ENCODE data around the gene CLCN3. TPM values are rescaled to one million over a fixed set of nuclear protein-coding genes. Genes with fewer than 3 reads are reported as not detected.
A peak's percentile ranks its signal among the peaks of the same experiment; 100 is the strongest.

CLCN3 gene
- total and polyA plus RNA-seq, 4 donors: 66.6 to 147 (median 105) TPM

- no peaks in the 10 kb centered on the region for H3K4me1 ChIP-seq (ENCODE audit: control insufficient read depth, insufficient read depth, low read length)
- H3K4me3 ChIP-seq (ENCODE audit: low read depth, low read length): no peak overlapping the region
- no peaks in the 10 kb centered on the region for H3K9me3 ChIP-seq (ENCODE audit: control insufficient read depth, insufficient read depth, low read length)
- no peaks in the 10 kb centered on the region for H3K27me3 ChIP-seq (ENCODE audit: control insufficient read depth, insufficient read depth, low read length)
- WGBS (ENCODE audit: insufficient coverage): 89% methylated on average over 4 of the region's 6 CpGs
- H3K36me3 ChIP-seq (ENCODE audit: control insufficient read depth, insufficient read depth, low read length): no peaks in the 10 kb centered on the region
- H3K27ac ChIP-seq (ENCODE audit: low read depth, low read length): no peak overlapping the region
- DNase-seq (ENCODE audit: low read depth in 4 of 6, low spot score in 6 of 6): no peak
These were observed 6.2 kb downstream of the CLCN3 start for GRCh38 chr4:169626331-169627282.

GRCh38 chr4:169627307-169627706 lies 6.9 kb downstream of the CLCN3 start:
- H3K4me1 ChIP-seq (ENCODE audit: control insufficient read depth, insufficient read depth, low read length): no peaks in the 10 kb centered on the region
- no peak overlapping the region for H3K27ac ChIP-seq (ENCODE audit: low read depth, low read length)
- no peaks in the 10 kb centered on the region for H3K36me3 ChIP-seq (ENCODE audit: control insufficient read depth, insufficient read depth, low read length)
- H3K27me3 ChIP-seq (ENCODE audit: control insufficient read depth, insufficient read depth, low read length): no peaks in the 10 kb centered on the region
- H3K4me3 ChIP-seq (ENCODE audit: low read depth, low read length): no peak overlapping the region
- no peak for DNase-seq (ENCODE audit: low read depth in 4 of 6, low spot score in 6 of 6)
- WGBS (ENCODE audit: insufficient coverage): no CpG with 5 or more reads among the region's 1 CpG
- no peaks in the 10 kb centered on the region for H3K9me3 ChIP-seq (ENCODE audit: control insufficient read depth, insufficient read depth, low read length)

- Histone ChIP-seq H3K36me3 (ENCODE audit: control insufficient read depth, insufficient read depth, low read length) (no peaks in the 10 kb centered on the region), H3K9me3 (ENCODE audit: control insufficient read depth, insufficient read depth, low read length) (no peaks in the 10 kb centered on the region), H3K4me3 (ENCODE audit: low read depth, low read length) (no peak overlapping the region), H3K4me1 (ENCODE audit: control insufficient read depth, insufficient read depth, low read length) (no peaks in the 10 kb centered on the region), H3K27me3 (ENCODE audit: control insufficient read depth, insufficient read depth, low read length) (no peaks in the 10 kb centered on the region), H3K27ac (ENCODE audit: low read depth, low read length) (no peak overlapping the region)
- no CpG with 5 or more reads among the region's 2 CpGs for WGBS (ENCODE audit: insufficient coverage)
- no peak for DNase-seq (ENCODE audit: low read depth in 4 of 6, low spot score in 6 of 6)
These were observed 8.2 kb downstream of the CLCN3 start for GRCh38 chr4:169628579-169628978.

GRCh38 chr4:169630069-169630468 lies 9.7 kb downstream of the CLCN3 start:
- H3K27ac ChIP-seq (ENCODE audit: low read depth, low read length): no peak overlapping the region
- no peaks in the 10 kb centered on the region for H3K4me1 ChIP-seq (ENCODE audit: control insufficient read depth, insufficient read depth, low read length)
- no peaks in the 10 kb centered on the region for H3K9me3 ChIP-seq (ENCODE audit: control insufficient read depth, insufficient read depth, low read length)
- H3K27me3 ChIP-seq (ENCODE audit: control insufficient read depth, insufficient read depth, low read length): no peaks in the 10 kb centered on the region
- no peak for DNase-seq (ENCODE audit: low read depth in 4 of 6, low spot score in 6 of 6)
- no CpG with 5 or more reads among the region's 3 CpGs for WGBS (ENCODE audit: insufficient coverage)
- H3K4me3 ChIP-seq (ENCODE audit: low read depth, low read length): no peak overlapping the region
- no peaks in the 10 kb centered on the region for H3K36me3 ChIP-seq (ENCODE audit: control insufficient read depth, insufficient read depth, low read length)

- 100% methylated on average over 1 of the region's 11 CpGs for whole genome bisulfite sequencing (ENCODE audit: insufficient coverage)
- DNase-seq (ENCODE audit: low read depth in 4 of 6, low spot score in 6 of 6): no peak
- no peak overlapping the region for H3K4me3 ChIP-seq (ENCODE audit: low read depth, low read length)
- H3K36me3 ChIP-seq (ENCODE audit: control insufficient read depth, insufficient read depth, low read length): no peaks in the 10 kb centered on the region
- H3K27me3 ChIP-seq (ENCODE audit: control insufficient read depth, insufficient read depth, low read length): no peaks in the 10 kb centered on the region
- H3K9me3 ChIP-seq (ENCODE audit: control insufficient read depth, insufficient read depth, low read length): no peaks in the 10 kb centered on the region
- no peaks in the 10 kb centered on the region for H3K4me1 ChIP-seq (ENCODE audit: control insufficient read depth, insufficient read depth, low read length)
- no peak overlapping the region for H3K27ac ChIP-seq (ENCODE audit: low read depth, low read length)
These were observed 12.5 kb downstream of the CLCN3 start for GRCh38 chr4:169632896-169633295.

- Histone ChIP-seq H3K36me3 (ENCODE audit: control insufficient read depth, insufficient read depth, low read length) (peaks cover 3% of the 10 kb centered on the region), H3K27ac (ENCODE audit: low read depth, low read length) (no peak overlapping the region), H3K27me3 (ENCODE audit: control insufficient read depth, insufficient read depth, low read length) (no peaks in the 10 kb centered on the region), H3K4me3 (ENCODE audit: low read depth, low read length) (no peak overlapping the region), H3K4me1 (ENCODE audit: control insufficient read depth, insufficient read depth, low read length) (no peaks in the 10 kb centered on the region), H3K9me3 (ENCODE audit: control insufficient read depth, insufficient read depth, low read length) (no peaks in the 10 kb centered on the region)
- no peak for DNase-seq (ENCODE audit: low read depth in 4 of 6, low spot score in 6 of 6)
- WGBS (ENCODE audit: insufficient coverage): no CpG with 5 or more reads among the region's 1 CpG
These were observed 14.6 kb downstream of the CLCN3 start for GRCh38 chr4:169634975-169635374.

- H3K4me3 ChIP-seq (ENCODE audit: low read depth, low read length): no peak overlapping the region
- peak in 1 of 6 donors; percentile 26 for DNase-seq (ENCODE audit: low read depth in 4 of 6, low spot score in 6 of 6)
- no peak overlapping the region for H3K27ac ChIP-seq (ENCODE audit: low read depth, low read length)
- no peaks in the 10 kb centered on the region for H3K4me1 ChIP-seq (ENCODE audit: control insufficient read depth, insufficient read depth, low read length)
- H3K27me3 ChIP-seq (ENCODE audit: control insufficient read depth, insufficient read depth, low read length): no peaks in the 10 kb centered on the region
- H3K9me3 ChIP-seq (ENCODE audit: control insufficient read depth, insufficient read depth, low read length): no peaks in the 10 kb centered on the region
- H3K36me3 ChIP-seq (ENCODE audit: control insufficient read depth, insufficient read depth, low read length): peaks cover 3% of the 10 kb centered on the region
These were observed 20.0 kb downstream of the CLCN3 start for GRCh38 chr4:169640261-169640870.

- Histone ChIP-seq H3K9me3 (ENCODE audit: control insufficient read depth, insufficient read depth, low read length) (no peaks in the 10 kb centered on the region), H3K27ac (ENCODE audit: low read depth, low read length) (no peak overlapping the region), H3K4me3 (ENCODE audit: low read depth, low read length) (no peak overlapping the region), H3K27me3 (ENCODE audit: control insufficient read depth, insufficient read depth, low read length) (no peaks in the 10 kb centered on the region), H3K4me1 (ENCODE audit: control insufficient read depth, insufficient read depth, low read length) (peaks cover 3% of the 10 kb centered on the region), H3K36me3 (ENCODE audit: control insufficient read depth, insufficient read depth, low read length) (peaks cover 4% of the 10 kb centered on the region)
- WGBS (ENCODE audit: insufficient coverage): 98% methylated on average over 5 of the region's 7 CpGs
- no peak for DNase-seq (ENCODE audit: low read depth in 4 of 6, low spot score in 6 of 6)
These were observed 24.4 kb downstream of the CLCN3 start for GRCh38 chr4:169644802-169645201.

- Histone ChIP-seq H3K27me3 (ENCODE audit: control insufficient read depth, insufficient read depth, low read length) (no peaks in the 10 kb centered on the region), H3K9me3 (ENCODE audit: control insufficient read depth, insufficient read depth, low read length) (no peaks in the 10 kb centered on the region), H3K27ac (ENCODE audit: low read depth, low read length) (no peak overlapping the region), H3K4me3 (ENCODE audit: low read depth, low read length) (no peak overlapping the region), H3K36me3 (ENCODE audit: control insufficient read depth, insufficient read depth, low read length) (peaks cover 4% of the 10 kb centered on the region), H3K4me1 (ENCODE audit: control insufficient read depth, insufficient read depth, low read length) (peaks cover 5% of the 10 kb centered on the region)
- no CpG with 5 or more reads among the region's 1 CpG for WGBS (ENCODE audit: insufficient coverage)
- no peak for DNase-seq (ENCODE audit: low read depth in 4 of 6, low spot score in 6 of 6)
These were observed 25.2 kb downstream of the CLCN3 start for GRCh38 chr4:169645627-169646026.
